GM04503 (cell line): Measurements from ENCODE around the gene CBL.

Source experiments
- DNase-seq: peaks from one replicate; pipeline ENCODE4 v3.0.0-alpha.2; 2012; ENCODE audit warnings: low read depth

Gene CBL

GRCh38 chr11:119310682-119311052 lies 104.5 kb downstream of the CBL start:
- DNase-seq, result no peak

- DNase-seq, result no peak
Measured at GRCh38 chr11:119314726-119315125, 108.6 kb downstream of the CBL start.

- DNase-seq, result no peak
Measured at GRCh38 chr11:119315131-119316015, 109.2 kb downstream of the CBL start.

- DNase-seq, result no peak
Measured at GRCh38 chr11:119316016-119316728, 110.0 kb downstream of the CBL start.

- no peak for DNase-seq
Measured at GRCh38 chr11:119316729-119317591, 110.8 kb downstream of the CBL start, which contains the start of gene MCAM. Gene MCAM, minus strand, starts transcription at chr11:119317130. Its CDS starts 29 bp downstream, at chr11:119317101.

GRCh38 chr11:119317592-119318239 lies 111.6 kb downstream of the CBL start:
- DNase-seq, result no peak

GRCh38 chr11:119318240-119319135 lies 112.3 kb downstream of the CBL start:
- DNase-seq, result no peak

GRCh38 chr11:119319136-119319699 lies 113.1 kb downstream of the CBL start:
- no peak for DNase-seq

- no peak for DNase-seq
Measured at GRCh38 chr11:119319700-119320239, 113.6 kb downstream of the CBL start.

GRCh38 chr11:119320240-119320775 lies 114.2 kb downstream of the CBL start:
- DNase-seq, result no peak

GRCh38 chr11:119320776-119321524 lies 114.8 kb downstream of the CBL start:
- no peak for DNase-seq

GRCh38 chr11:119322360-119322739 lies 116.2 kb downstream of the CBL start:
- no peak for DNase-seq

GRCh38 chr11:119322921-119323531 lies 116.9 kb downstream of the CBL start:
- DNase-seq, result no peak

- DNase-seq, result no peak
Measured at GRCh38 chr11:119323532-119324033, 117.4 kb downstream of the CBL start.

- DNase-seq, result no peak
Measured at GRCh38 chr11:119324189-119324588, 118.0 kb downstream of the CBL start.

GRCh38 chr11:119329320-119329719 lies 123.2 kb downstream of the CBL start:
- DNase-seq, result no peak

- DNase-seq, result no peak
Measured at GRCh38 chr11:119330237-119330636, 124.1 kb downstream of the CBL start.

GRCh38 chr11:119332111-119332765 lies 126.1 kb downstream of the CBL start:
- no peak for DNase-seq
